Neuronal stem cell (in vitro differentiated cells): Measurements from ENCODE around the gene TNFAIP3.

Source experiments
- DNase-seq: peaks from one replicate; pipeline ENCODE4 v3.0.0-alpha.2; 2013; ENCODE audit warnings: low spot score
- H2AFZ ChIP-seq: one replicate; pipeline ENCODE4 v1.6.1; 2013; ENCODE audit warnings: mild to moderate bottlenecking, low read length, inconsistent platforms
- H2AK5ac ChIP-seq: 2 replicates; pipeline ENCODE4 v1.6.1; 2013; ENCODE audit warnings: low read depth, mild to moderate bottlenecking, inconsistent platforms, low read length, moderate library complexity, mixed read lengths
- H2BK120ac ChIP-seq: 2 replicates; pipeline ENCODE4 v1.6.1; 2013; ENCODE audit warnings: low read depth, mild to moderate bottlenecking, inconsistent platforms, low read length, moderate library complexity, mixed read lengths
- H2BK12ac ChIP-seq: one replicate; pipeline ENCODE4 v1.6.1; 2013; ENCODE audit warnings: low read length, inconsistent platforms
- H2BK15ac ChIP-seq: 2 replicates; pipeline ENCODE4 v1.6.1; 2013; ENCODE audit warnings: mild to moderate bottlenecking, low read length, inconsistent platforms, mixed read lengths
- H2BK5ac ChIP-seq: one replicate; pipeline ENCODE4 v1.6.1; 2013; ENCODE audit warnings: inconsistent platforms, mild to moderate bottlenecking, low read length, moderate library complexity
- H3K14ac ChIP-seq: one replicate; pipeline ENCODE4 v1.6.1; 2013; ENCODE audit warnings: low read length, inconsistent platforms
- H3K18ac ChIP-seq: 2 replicates; pipeline ENCODE4 v1.6.1; 2013; ENCODE audit warnings: low read length, inconsistent platforms
- H3K23ac ChIP-seq: 2 replicates; pipeline ENCODE4 v1.6.1; 2013; ENCODE audit warnings: low read depth, mild to moderate bottlenecking, mixed read lengths, low read length, inconsistent platforms; ENCODE audit not compliant: poor library complexity
- H3K27ac ChIP-seq: replicated peaks from 3 replicates; pipeline ENCODE4 v1.5.1; 2013; ENCODE audit warnings: low read length, inconsistent platforms
- H3K27me3 ChIP-seq, 3 experiments: 2 replicates each; pipeline ENCODE4 v1.6.1; 2013; ENCODE audit warnings: low read length in 3 of 3, mild to moderate bottlenecking in 2 of 3, inconsistent platforms in 1 of 3, low read depth in 1 of 3, mixed read lengths in 1 of 3, moderate library complexity in 1 of 3; ENCODE audit not compliant: control insufficient read depth in 3 of 3, insufficient read depth in 3 of 3
- H3K36me3 ChIP-seq, 2 donors: replicated peaks in 1 of 2; 2 replicates each; pipeline ENCODE4 v1.6.1; 2013; ENCODE audit warnings: low read length in 2 of 2; ENCODE audit not compliant: control insufficient read depth in 2 of 2, insufficient read depth in 2 of 2
- H3K4ac ChIP-seq: 2 replicates; pipeline ENCODE4 v1.6.1; 2013; ENCODE audit warnings: inconsistent platforms, mild to moderate bottlenecking, low read length, moderate library complexity
- H3K4me1 ChIP-seq, 2 donors: 1 replicate in 1 of 2; 2 replicates in 1 of 2; pipeline ENCODE4 v1.6.1; 2013; ENCODE audit warnings: low read length in 2 of 2, low read depth in 1 of 2; ENCODE audit not compliant: control insufficient read depth in 2 of 2, insufficient read depth in 1 of 2
- H3K4me2 ChIP-seq: one replicate; pipeline ENCODE4 v1.6.1; 2013; ENCODE audit warnings: mild to moderate bottlenecking, low read length, inconsistent platforms; ENCODE audit not compliant: insufficient read depth, poor library complexity, severe bottlenecking
- H3K4me3 ChIP-seq, 2 donors: 2 replicates each; pipeline ENCODE4 v1.5.1; 2013; ENCODE audit warnings: low read length in 2 of 2, mild to moderate bottlenecking in 2 of 2, inconsistent platforms in 1 of 2, moderate library complexity in 1 of 2
- H3K79me1 ChIP-seq: one replicate; pipeline ENCODE4 v1.6.1; 2013; ENCODE audit warnings: low read depth, mild to moderate bottlenecking, inconsistent platforms, low read length, moderate library complexity
- H3K9ac ChIP-seq: one replicate; pipeline ENCODE4 v1.6.1; 2013; ENCODE audit warnings: mild to moderate bottlenecking, low read depth, low read length, inconsistent platforms; ENCODE audit not compliant: poor library complexity
- H3K9me3 ChIP-seq, 2 donors: replicated peaks in 1 of 2; 2 replicates each; pipeline versions ENCODE3 to v1.6.1; 2013; ENCODE audit warnings: low read length in 2 of 2, mild to moderate bottlenecking in 2 of 2, inconsistent platforms in 1 of 2, low read depth in 1 of 2, mixed read lengths in 1 of 2, moderate library complexity in 1 of 2; ENCODE audit not compliant: control insufficient read depth in 2 of 2, insufficient read depth in 1 of 2
- H4K8ac ChIP-seq: one replicate; pipeline ENCODE4 v1.6.1; 2013; ENCODE audit warnings: low read depth, mild to moderate bottlenecking, inconsistent platforms, low read length, moderate library complexity
- H4K91ac ChIP-seq: one replicate; pipeline ENCODE4 v1.6.1; 2013; ENCODE audit warnings: low read length, low read depth, mild to moderate bottlenecking, inconsistent platforms; ENCODE audit not compliant: poor library complexity
- WGBS, 2 donors: extraction: QIAGEN DNeasy Blood & Tissue Kit; methylation state at CpG; one replicate each; pipeline ENCODE4 v1.1.7; 2013; ENCODE audit warnings: missing lambda C conversion rate in 2 of 2, mixed read lengths in 1 of 2; ENCODE audit not compliant: insufficient read length in 2 of 2, insufficient replicate concordance in 1 of 2; ENCODE audit errors: extremely low coverage in 2 of 2; 5-methylcytosine and 5-hydroxymethylcytosine counted together

TNFAIP3 gene

GRCh38 chr6:137849181-137849980 is 17.7 kb upstream of the TNFAIP3 start:
- no peak overlapping the region for H3K14ac ChIP-seq
- WGBS, 2 donors, result no CpG with 5 or more reads among the region's 4 CpGs

GRCh38 chr6:137849981-137850714 is 16.9 kb upstream of the TNFAIP3 start:
- Histone ChIP-seq H2BK5ac (no peak overlapping the region), H2BK12ac (no peak overlapping the region), H2AFZ (no peak overlapping the region), H3K9me3 (no peaks in the 10 kb centered on the region), H3K79me1 (no peaks in the 10 kb centered on the region), H3K23ac (no peak overlapping the region), H3K27ac (no peak overlapping the region), H4K91ac (no peak overlapping the region), H2BK15ac (no peak overlapping the region), H3K14ac (no peak overlapping the region), H2AK5ac (no peak overlapping the region), H3K27me3 (no peaks in the 10 kb centered on the region), H3K4me2 (no peak overlapping the region), H3K4ac (no peak overlapping the region), H3K4me3 (no peak overlapping the region), H2BK120ac (no peak overlapping the region), H3K4me1 (no peaks in the 10 kb centered on the region), H4K8ac (no peak overlapping the region), H3K36me3 (no peaks in the 10 kb centered on the region), H3K18ac (no peak overlapping the region), H3K9ac (no peak overlapping the region)
- DNase-seq, result no peak
- no CpG with 5 or more reads among the region's 5 CpGs for WGBS, 2 donors

More at GRCh38 chr6:137849181-137849980, 17.7 kb upstream of the TNFAIP3 start:
- no peaks in the 10 kb centered on the region for H3K9me3 ChIP-seq
- no peak overlapping the region for H3K23ac ChIP-seq
- H4K91ac ChIP-seq, result no peak overlapping the region
- no peak overlapping the region for H4K8ac ChIP-seq
- H2AK5ac ChIP-seq, result no peak overlapping the region
- no peak overlapping the region for H3K4ac ChIP-seq
- H3K4me1 ChIP-seq, result no peaks in the 10 kb centered on the region
- H3K18ac ChIP-seq, result no peak overlapping the region
- H2BK5ac ChIP-seq, result no peak overlapping the region
- H3K36me3 ChIP-seq, result no peaks in the 10 kb centered on the region
- H2AFZ ChIP-seq, result no peak overlapping the region
- H3K27me3 ChIP-seq, result no peaks in the 10 kb centered on the region
- H2BK120ac ChIP-seq, result no peak overlapping the region
- H3K4me2 ChIP-seq, result no peak overlapping the region
- no peak overlapping the region for H3K4me3 ChIP-seq
- H2BK12ac ChIP-seq, result no peak overlapping the region
- no peak overlapping the region for H3K9ac ChIP-seq
- no peak overlapping the region for H2BK15ac ChIP-seq
- no peaks in the 10 kb centered on the region for H3K79me1 ChIP-seq
- no peak overlapping the region for H3K27ac ChIP-seq
- no peak for DNase-seq

GRCh38 chr6:137850816-137851602 is 16.1 kb upstream of the TNFAIP3 start:
- Histone ChIP-seq H3K79me1 (no peaks in the 10 kb centered on the region), H3K23ac (no peak overlapping the region), H2BK120ac (no peak overlapping the region), H2BK15ac (no peak overlapping the region), H2AFZ (no peak overlapping the region), H2BK12ac (no peak overlapping the region), H3K14ac (no peak overlapping the region), H3K27ac (no peak overlapping the region), H3K4me3 (no peak overlapping the region), H3K9me3 (peaks cover 0 to 2% of the 10 kb centered on the region in 2 donors), H3K18ac (no peak overlapping the region), H3K4me1 (no peaks in the 10 kb centered on the region), H3K27me3 (no peaks in the 10 kb centered on the region), H3K36me3 (no peaks in the 10 kb centered on the region), H4K8ac (no peak overlapping the region), H3K4ac (no peak overlapping the region), H3K4me2 (no peak overlapping the region), H2AK5ac (no peak overlapping the region), H4K91ac (no peak overlapping the region), H2BK5ac (no peak overlapping the region), H3K9ac (no peak overlapping the region)
- DNase-seq, result no peak
- WGBS, 2 donors, result no CpG with 5 or more reads among the region's 4 CpGs

GRCh38 chr6:137851669-137852068 is 15.4 kb upstream of the TNFAIP3 start:
- no peak overlapping the region for H2AFZ ChIP-seq
- WGBS, 2 donors, result no CpG with 5 or more reads among the region's 3 CpGs
- no peak overlapping the region for H2BK15ac ChIP-seq

More at GRCh38 chr6:137851669-137852068, 15.4 kb upstream of the TNFAIP3 start:
- no peaks in the 10 kb centered on the region for H3K27me3 ChIP-seq
- no peak overlapping the region for H2BK5ac ChIP-seq
- no peak overlapping the region for H3K9ac ChIP-seq
- no peak overlapping the region for H3K18ac ChIP-seq
- H3K23ac ChIP-seq, result no peak overlapping the region
- H3K36me3 ChIP-seq, result no peaks in the 10 kb centered on the region
- no peaks in the 10 kb centered on the region for H3K79me1 ChIP-seq
- H2BK12ac ChIP-seq, result no peak overlapping the region
- no peak for DNase-seq
- H3K4me3 ChIP-seq, result no peak overlapping the region
- H3K4me2 ChIP-seq, result no peak overlapping the region
- H3K14ac ChIP-seq, result no peak overlapping the region
- no peaks in the 10 kb centered on the region for H3K4me1 ChIP-seq
- H2BK120ac ChIP-seq, result no peak overlapping the region
- H3K9me3 ChIP-seq, result peaks cover 0 to 2% of the 10 kb centered on the region in 2 donors
- no peak overlapping the region for H3K4ac ChIP-seq
- H2AK5ac ChIP-seq, result no peak overlapping the region
- no peak overlapping the region for H4K8ac ChIP-seq
- H3K27ac ChIP-seq, result no peak overlapping the region
- no peak overlapping the region for H4K91ac ChIP-seq
